MCF 10A (cell line): ENCODE data around the gene EPHB1. TPM values are rescaled to one million over a fixed set of nuclear protein-coding genes. Genes with fewer than 3 reads are reported as not detected.

Source experiments
- BruUV-seq: library from RNA; stranded (reverse); fragments of 400-500 nt; replicated peaks from 2 replicates; lab custom pipeline; 2021; lab: Mats Ljungman, UMichigan
- CTCF ChIA-PET: fragments of 300-600 bp; sonication (Branson Sonifier 250); formaldehyde crosslinking; extraction: SDS; loops from one replicate; lab custom pipeline; 2021; ENCODE audit warnings: antibody characterized with exemption, inconsistent platforms; lab: Yijun Ruan, JAX
- POLR2A ChIA-PET: fragments of 300-600, 350-650 bp; sonication (Branson Sonifier 250); formaldehyde crosslinking; extraction: SDS; loops from one replicate; lab custom pipeline; 2020; ENCODE audit warnings: antibody characterized with exemption, inconsistent platforms; lab: Yijun Ruan, JAX
- DNase-seq: peaks from one replicate; pipeline ENCODE4 v3.0.0-alpha.2; 2018; ENCODE audit not compliant: unreplicated experiment
- H3K27ac Mint-ChIP-seq: one replicate; pipeline ENCODE4 v1.8.0; 2022; ENCODE audit warnings: mild to moderate bottlenecking, low read depth, mixed read lengths; ENCODE audit not compliant: unreplicated experiment
- H3K27me3 Mint-ChIP-seq: one replicate; pipeline ENCODE4 v1.8.0; 2022; ENCODE audit warnings: mixed read lengths; ENCODE audit not compliant: insufficient read depth, unreplicated experiment
- H3K36me3 Mint-ChIP-seq: one replicate; pipeline ENCODE4 v1.8.0; 2022; ENCODE audit warnings: mild to moderate bottlenecking, moderate library complexity, mixed read lengths; ENCODE audit not compliant: insufficient read depth, unreplicated experiment
- H3K4me1 Mint-ChIP-seq: one replicate; pipeline ENCODE4 v1.8.0; 2022; ENCODE audit warnings: mixed read lengths; ENCODE audit not compliant: insufficient read depth, unreplicated experiment
- H3K4me3 Mint-ChIP-seq: one replicate; pipeline ENCODE4 v1.8.0; 2022; ENCODE audit warnings: mild to moderate bottlenecking, moderate library complexity, mixed read lengths; ENCODE audit not compliant: unreplicated experiment
- H3K9me3 Mint-ChIP-seq: one replicate; pipeline ENCODE4 v1.8.0; 2022; ENCODE audit warnings: mixed read lengths; ENCODE audit not compliant: unreplicated experiment
- intact Hi-C: fragments of 100-400 bp; cut with micrococcal nuclease; formaldehyde crosslinking; loops from 2 replicates; pipeline ENCODE4 v1.14.1; 2022
- total RNA-seq: library from RNA; stranded (reverse); gene quantifications from 2 replicates; pipeline ENCODE4 v1.2.3, GENCODE V29; 2022
- TF ChIP-seq, protein P1 (sequence below): fragments of 200-600 bp; IDR thresholded peaks from one replicate; pipeline ENCODE4 v1.8.0; 2022; ENCODE audit warnings: antibody characterized with exemption, mild to moderate bottlenecking; ENCODE audit not compliant: unreplicated experiment

EPHB1 gene
- total RNA-seq, 1 experiment from 2014 or later: not detected

DNA sequence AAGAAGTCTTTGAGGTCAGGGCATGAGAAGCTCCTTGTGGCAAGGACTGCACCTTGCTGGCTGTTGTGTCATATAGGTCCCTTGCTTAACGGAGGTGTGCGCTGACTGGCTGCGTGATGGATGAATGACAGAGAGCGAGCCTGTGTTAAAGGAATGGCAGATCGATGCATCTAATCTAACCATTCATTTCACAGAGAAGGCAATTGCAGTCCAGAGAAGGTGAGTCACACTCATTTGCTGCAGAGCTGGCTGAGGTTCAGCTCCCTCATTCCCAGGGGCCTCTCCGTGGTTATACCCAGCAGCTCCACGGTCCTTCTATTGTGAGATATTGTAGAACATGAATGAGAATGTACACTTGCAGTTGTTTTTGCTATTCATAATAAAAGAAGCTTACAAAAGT, 289.3 kb downstream of the EPHB1 start:
- intact Hi-C loops: no loop called here
- CTCF ChIA-PET: interaction anchor here (0.5 to 0.6 kb wide), 2 partner anchors 28 to 90 kb away, joined by 3 read pairs; no protein-coding TSS in a partner anchor
- Mint-ChIP-seq H3K4me1 (no peaks in the 10 kb centered on the region), H3K4me3 (no peak overlapping the region), H3K9me3 (peaks cover 46% of the 10 kb centered on the region), H3K27ac (no peak overlapping the region), H3K27me3 (no peaks in the 10 kb centered on the region), H3K36me3 (no peaks in the 10 kb centered on the region)
- TF ChIP-seq, protein P1, sequence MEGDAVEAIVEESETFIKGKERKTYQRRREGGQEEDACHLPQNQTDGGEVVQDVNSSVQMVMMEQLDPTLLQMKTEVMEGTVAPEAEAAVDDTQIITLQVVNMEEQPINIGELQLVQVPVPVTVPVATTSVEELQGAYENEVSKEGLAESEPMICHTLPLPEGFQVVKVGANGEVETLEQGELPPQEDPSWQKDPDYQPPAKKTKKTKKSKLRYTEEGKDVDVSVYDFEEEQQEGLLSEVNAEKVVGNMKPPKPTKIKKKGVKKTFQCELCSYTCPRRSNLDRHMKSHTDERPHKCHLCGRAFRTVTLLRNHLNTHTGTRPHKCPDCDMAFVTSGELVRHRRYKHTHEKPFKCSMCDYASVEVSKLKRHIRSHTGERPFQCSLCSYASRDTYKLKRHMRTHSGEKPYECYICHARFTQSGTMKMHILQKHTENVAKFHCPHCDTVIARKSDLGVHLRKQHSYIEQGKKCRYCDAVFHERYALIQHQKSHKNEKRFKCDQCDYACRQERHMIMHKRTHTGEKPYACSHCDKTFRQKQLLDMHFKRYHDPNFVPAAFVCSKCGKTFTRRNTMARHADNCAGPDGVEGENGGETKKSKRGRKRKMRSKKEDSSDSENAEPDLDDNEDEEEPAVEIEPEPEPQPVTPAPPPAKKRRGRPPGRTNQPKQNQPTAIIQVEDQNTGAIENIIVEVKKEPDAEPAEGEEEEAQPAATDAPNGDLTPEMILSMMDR: no peak
- BruUV-seq: no TSS peak
- DNase-seq: no peak
- POLR2A ChIA-PET: interaction anchor here (0.8 kb wide), 1 partner anchor 627 kb away, joined by 3 read pairs; no protein-coding TSS in a partner anchor

DNA sequence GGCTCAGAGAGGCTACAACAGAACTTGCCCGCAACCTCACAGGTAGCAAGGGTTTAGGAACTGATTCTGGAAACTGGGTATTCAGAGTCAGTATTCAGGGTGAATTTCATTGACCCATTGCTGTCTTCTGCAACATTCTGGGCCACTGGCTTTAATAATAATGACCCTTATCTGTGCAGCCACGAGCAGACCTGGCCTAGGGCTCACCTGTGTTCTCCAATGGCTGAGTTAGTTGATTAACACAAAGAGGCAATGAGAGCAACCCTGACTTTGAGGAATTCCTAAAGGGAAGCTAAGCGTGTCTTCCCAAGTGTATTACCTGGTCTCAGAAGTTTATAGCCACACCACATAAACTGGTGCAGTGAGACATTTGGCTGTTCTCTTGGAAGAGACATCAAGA, 289.9 kb downstream of the EPHB1 start:
- no TSS peak for BruUV-seq
- Mint-ChIP-seq H3K4me1 (no peaks in the 10 kb centered on the region), H3K27me3 (no peaks in the 10 kb centered on the region), H3K9me3 (peaks cover 46% of the 10 kb centered on the region), H3K36me3 (no peaks in the 10 kb centered on the region), H3K4me3 (no peak overlapping the region), H3K27ac (no peak overlapping the region)
- intact Hi-C loops: no loop called here
- POLR2A ChIA-PET: no interaction called here
- CTCF ChIA-PET: no interaction called here
- TF ChIP-seq, protein P1: no peak
- DNase-seq: no peak

DNA sequence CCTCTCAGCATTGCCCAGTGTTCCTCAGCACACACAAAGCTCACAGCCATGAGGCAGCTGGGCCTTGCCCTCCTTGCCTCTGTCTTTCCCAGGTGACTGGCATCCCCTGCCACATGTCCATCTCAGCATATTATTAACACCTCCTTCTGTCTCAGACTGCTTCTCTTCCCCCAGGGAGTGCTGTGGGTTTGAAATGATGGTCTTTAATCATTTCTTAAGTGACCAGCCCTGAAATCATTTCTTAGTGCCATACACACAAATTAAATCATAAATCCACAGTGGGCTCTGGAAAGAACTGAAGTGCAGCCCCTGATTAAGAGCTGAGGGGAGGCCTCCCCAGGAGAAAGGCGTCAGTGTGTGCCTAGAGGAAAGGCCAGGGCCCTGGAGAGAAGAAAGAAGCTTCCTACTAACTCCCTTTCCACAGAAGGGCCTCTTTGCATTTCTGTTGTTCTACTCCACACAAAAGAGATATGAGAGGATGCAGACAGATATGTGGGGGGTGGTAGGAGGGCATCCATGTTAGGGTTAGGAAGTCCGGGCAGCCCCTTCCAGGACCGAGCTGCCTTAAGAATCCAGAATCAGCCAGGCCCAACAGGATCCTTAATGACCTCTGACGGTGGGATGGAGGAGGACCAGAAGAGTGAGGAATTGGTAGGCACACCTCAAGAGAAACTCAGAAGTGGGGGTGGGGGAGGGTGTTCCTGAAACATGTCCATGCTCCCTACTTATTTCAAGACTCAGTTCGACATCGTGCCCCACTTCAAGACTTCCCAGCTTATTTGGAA, 290.8 kb downstream of the EPHB1 start:
- no peaks in the 10 kb centered on the region for H3K27me3 Mint-ChIP-seq
- POLR2A ChIA-PET: no interaction called here
- H3K27ac Mint-ChIP-seq: no peak overlapping the region
- TF ChIP-seq, protein P1: no peak
- peaks cover 41% of the 10 kb centered on the region for H3K9me3 Mint-ChIP-seq
- no peaks in the 10 kb centered on the region for H3K36me3 Mint-ChIP-seq
- intact Hi-C loops: no loop called here
- BruUV-seq: no TSS peak
- no peaks in the 10 kb centered on the region for H3K4me1 Mint-ChIP-seq
- no peak for DNase-seq
- CTCF ChIA-PET: interaction anchor here (1.0 kb wide), 1 partner anchor 94 kb away, joined by 3 read pairs; no protein-coding TSS in a partner anchor
- no peak overlapping the region for H3K4me3 Mint-ChIP-seq

DNA sequence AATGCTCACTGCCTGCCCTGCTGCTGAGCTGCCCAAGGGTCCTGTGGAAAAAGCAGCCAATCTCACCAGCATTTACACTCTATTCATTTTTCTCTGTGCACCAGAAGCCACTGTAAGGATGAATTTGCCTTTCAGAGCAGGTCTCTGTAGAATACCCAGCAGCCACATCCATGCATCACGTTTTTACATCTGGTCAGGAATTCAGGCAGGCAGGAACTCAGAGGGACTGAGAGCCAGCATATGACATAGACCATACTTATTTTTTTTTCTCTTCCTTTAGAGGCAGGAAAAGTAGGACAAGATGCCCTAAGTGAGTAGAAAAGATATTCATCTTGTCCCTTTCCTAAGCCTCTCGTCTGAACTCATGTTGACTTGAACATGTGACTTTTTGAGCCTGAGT, 292.7 kb downstream of the EPHB1 start:
- H3K27me3 Mint-ChIP-seq: no peaks in the 10 kb centered on the region
- TF ChIP-seq, protein P1: no peak
- ChIA-PET CTCF (no interaction called here), POLR2A (no interaction called here)
- peaks cover 39% of the 10 kb centered on the region for H3K9me3 Mint-ChIP-seq
- intact Hi-C loops: no loop called here
- no peaks in the 10 kb centered on the region for H3K4me1 Mint-ChIP-seq
- no peak for DNase-seq
- H3K36me3 Mint-ChIP-seq: peaks cover 6% of the 10 kb centered on the region
- no TSS peak for BruUV-seq
- H3K27ac Mint-ChIP-seq: no peak overlapping the region
- no peak overlapping the region for H3K4me3 Mint-ChIP-seq
